H9 (cell line): ENCODE data around the gene GALR2. TPM values are rescaled to one million over a fixed set of nuclear protein-coding genes. Genes with fewer than 3 reads are reported as not detected.

ENCODE experiments used
- DNase-seq: peaks from one replicate; pipeline ENCODE4 v3.0.0-alpha.2; 2017
- H2AFZ ChIP-seq: one replicate; pipeline ENCODE4 v1.6.1; 2013; ENCODE audit warnings: mild to moderate bottlenecking, low read length, control low read depth, moderate library complexity
- H2AK5ac ChIP-seq: 2 replicates; pipeline ENCODE4 v1.6.1; 2013; ENCODE audit warnings: low read length, control low read depth, mixed read lengths; ENCODE audit not compliant: insufficient read length
- H2BK120ac ChIP-seq: one replicate; pipeline ENCODE4 v1.6.1; 2013; ENCODE audit warnings: low read depth, mild to moderate bottlenecking, low read length, control low read depth, inconsistent platforms; ENCODE audit not compliant: poor library complexity, severe bottlenecking
- H2BK12ac ChIP-seq: 2 replicates; pipeline ENCODE4 v1.6.1; 2013; ENCODE audit warnings: low read length, control low read depth, mixed read lengths, low read depth; ENCODE audit not compliant: insufficient read length
- H2BK15ac ChIP-seq: 2 replicates; pipeline ENCODE4 v1.6.1; 2013; ENCODE audit warnings: low read depth, low read length, control low read depth
- H2BK20ac ChIP-seq: one replicate; pipeline ENCODE4 v1.6.1; 2013; ENCODE audit warnings: low read depth, mild to moderate bottlenecking, low read length, control low read depth, inconsistent platforms; ENCODE audit not compliant: poor library complexity, severe bottlenecking
- H2BK5ac ChIP-seq: 2 replicates; pipeline ENCODE4 v1.6.1; 2013; ENCODE audit warnings: low read length, control low read depth, mixed read lengths; ENCODE audit not compliant: insufficient read length
- H3K14ac ChIP-seq: 2 replicates; pipeline ENCODE4 v1.6.1; 2013; ENCODE audit warnings: low read length, control low read depth; ENCODE audit not compliant: insufficient read depth
- H3K18ac ChIP-seq: 2 replicates; pipeline ENCODE4 v1.6.1; 2013; ENCODE audit warnings: low read depth, mild to moderate bottlenecking, mixed read lengths, low read length, control low read depth; ENCODE audit not compliant: insufficient read length
- H3K23ac ChIP-seq: 2 replicates; pipeline ENCODE4 v1.6.1; 2013; ENCODE audit warnings: low read length, control low read depth, mixed read lengths, low read depth; ENCODE audit not compliant: insufficient read length
- H3K23me2 ChIP-seq: 2 replicates; pipeline ENCODE4 v1.6.1; 2013; ENCODE audit warnings: low read depth, mild to moderate bottlenecking, mixed read lengths, low read length, control low read depth; ENCODE audit not compliant: insufficient read length, poor library complexity, severe bottlenecking
- H3K27ac ChIP-seq: 2 replicates; pipeline ENCODE4 v1.5.1; 2013; ENCODE audit warnings: low read length, control low read depth, mixed read lengths, low read depth; ENCODE audit not compliant: insufficient read length
- H3K27me3 ChIP-seq: 2 replicates; pipeline ENCODE4 v1.6.1; 2013; ENCODE audit warnings: low read length, control low read depth, inconsistent platforms; ENCODE audit not compliant: insufficient read depth
- H3K4ac ChIP-seq: 2 replicates; pipeline ENCODE4 v1.6.1; 2013; ENCODE audit warnings: low read depth, mild to moderate bottlenecking, control low read depth, inconsistent platforms, low read length, moderate library complexity
- H3K4me1 ChIP-seq: 2 replicates; pipeline ENCODE4 v1.6.1; 2013; ENCODE audit warnings: low read length, control low read depth, inconsistent platforms; ENCODE audit not compliant: insufficient read depth
- H3K4me2 ChIP-seq: 2 replicates; pipeline ENCODE4 v1.6.1; 2013; ENCODE audit warnings: low read length, control low read depth, mixed read lengths; ENCODE audit not compliant: insufficient read length, insufficient read depth
- H3K56ac ChIP-seq: 2 replicates; pipeline ENCODE4 v1.6.1; 2013; ENCODE audit warnings: low read depth, mild to moderate bottlenecking, mixed read lengths, low read length, control low read depth; ENCODE audit not compliant: insufficient read length
- H3K79me1 ChIP-seq: 2 replicates; pipeline ENCODE4 v1.6.1; 2013; ENCODE audit warnings: low read depth, mild to moderate bottlenecking, moderate library complexity, low read length, control low read depth, inconsistent platforms; ENCODE audit not compliant: insufficient read depth, poor library complexity, severe bottlenecking
- H3K79me2 ChIP-seq: 2 replicates; pipeline ENCODE4 v1.6.1; 2013; ENCODE audit warnings: low read length, control low read depth, inconsistent platforms; ENCODE audit not compliant: insufficient read depth
- H3K9ac ChIP-seq: 2 replicates; pipeline ENCODE4 v1.6.1; 2013; ENCODE audit warnings: low read length, control low read depth, mixed read lengths; ENCODE audit not compliant: insufficient read length; ENCODE audit errors: extremely low read depth
- H3K9me3 ChIP-seq: one replicate; pipeline ENCODE4 v1.6.1; 2013; ENCODE audit warnings: low read depth, low read length, inconsistent platforms; ENCODE audit not compliant: control insufficient read depth
- H3T11ph ChIP-seq: one replicate; pipeline ENCODE4 v1.6.1; 2013; ENCODE audit warnings: mild to moderate bottlenecking, low read length, control low read depth, inconsistent platforms
- H4K20me1 ChIP-seq: one replicate; pipeline ENCODE4 v1.6.1; 2013; ENCODE audit not compliant: control insufficient read depth, insufficient read length, insufficient read depth
- H4K5ac ChIP-seq: 2 replicates; pipeline ENCODE4 v1.6.1; 2013; ENCODE audit warnings: low read depth, mild to moderate bottlenecking, mixed read lengths, low read length, control low read depth; ENCODE audit not compliant: insufficient read length
- H4K8ac ChIP-seq: replicated peaks from 2 replicates; pipeline ENCODE4 v1.6.1; 2013; ENCODE audit warnings: low read length, control low read depth, mixed read lengths, low read depth; ENCODE audit not compliant: insufficient read length
- H4K91ac ChIP-seq: 2 replicates; pipeline ENCODE4 v1.6.1; 2013; ENCODE audit warnings: low read depth, mild to moderate bottlenecking, moderate library complexity, mixed read lengths, low read length, control low read depth; ENCODE audit not compliant: insufficient read length
- H3K27ac Mint-ChIP-seq, 3 experiments: 2 replicates in 2 of 3; 3 replicates in 1 of 3; pipeline ENCODE4 v1.8.0; 2020 to 2021; ENCODE audit warnings: mixed read lengths in 3 of 3, mild to moderate bottlenecking in 1 of 3, moderate library complexity in 1 of 3
- H3K27me3 Mint-ChIP-seq: 2 replicates; pipeline ENCODE4 v1.8.0; 2021; ENCODE audit warnings: low read depth, mild to moderate bottlenecking, moderate library complexity, mixed read lengths
- H3K36me3 Mint-ChIP-seq, 3 experiments: 2 replicates in 2 of 3; 3 replicates in 1 of 3; pipeline ENCODE4 v1.8.0; 2020 to 2021; ENCODE audit warnings: low read depth in 3 of 3, mixed read lengths in 3 of 3; ENCODE audit not compliant: insufficient read depth in 1 of 3
- H3K4me1 Mint-ChIP-seq, 2 experiments: 2 replicates each; pipeline ENCODE4 v1.8.0; 2020; ENCODE audit warnings: mixed read lengths in 2 of 2
- H3K4me3 Mint-ChIP-seq, 2 experiments: 2 replicates in 1 of 2; 3 replicates in 1 of 2; pipeline ENCODE4 v1.8.0; 2020 to 2021; ENCODE audit warnings: mild to moderate bottlenecking in 2 of 2, mixed read lengths in 2 of 2, moderate library complexity in 1 of 2
- H3K9me3 Mint-ChIP-seq, 2 experiments: 2 replicates in 1 of 2; 3 replicates in 1 of 2; pipeline ENCODE4 v1.8.0; 2020; ENCODE audit warnings: mild to moderate bottlenecking in 2 of 2, mixed read lengths in 2 of 2, moderate library complexity in 1 of 2
- CTCF ChIP-seq: fragments of 200-600 bp; sonication (generic); conservative IDR thresholded peaks from 3 replicates; pipeline ENCODE4 v1.8.0; 2021; ENCODE audit warnings: antibody characterized with exemption, mild to moderate bottlenecking
- WGBS: extraction: QIAGEN DNeasy Blood & Tissue Kit; methylation state at CpG from one replicate; pipeline ENCODE4 v1.1.7; 2013; ENCODE audit warnings: missing lambda C conversion rate, low lambda C conversion rate, mixed read lengths; ENCODE audit not compliant: insufficient read length; ENCODE audit errors: extremely low coverage; 5-methylcytosine and 5-hydroxymethylcytosine counted together
- total RNA-seq: library from RNA; stranded (reverse); gene quantifications from 2 replicates; pipeline ENCODE4 v1.2.1, GENCODE V29; 2021

The GALR2 gene
- total RNA-seq, 1 experiment from 2014 or later = 0.81 TPM

DNA sequence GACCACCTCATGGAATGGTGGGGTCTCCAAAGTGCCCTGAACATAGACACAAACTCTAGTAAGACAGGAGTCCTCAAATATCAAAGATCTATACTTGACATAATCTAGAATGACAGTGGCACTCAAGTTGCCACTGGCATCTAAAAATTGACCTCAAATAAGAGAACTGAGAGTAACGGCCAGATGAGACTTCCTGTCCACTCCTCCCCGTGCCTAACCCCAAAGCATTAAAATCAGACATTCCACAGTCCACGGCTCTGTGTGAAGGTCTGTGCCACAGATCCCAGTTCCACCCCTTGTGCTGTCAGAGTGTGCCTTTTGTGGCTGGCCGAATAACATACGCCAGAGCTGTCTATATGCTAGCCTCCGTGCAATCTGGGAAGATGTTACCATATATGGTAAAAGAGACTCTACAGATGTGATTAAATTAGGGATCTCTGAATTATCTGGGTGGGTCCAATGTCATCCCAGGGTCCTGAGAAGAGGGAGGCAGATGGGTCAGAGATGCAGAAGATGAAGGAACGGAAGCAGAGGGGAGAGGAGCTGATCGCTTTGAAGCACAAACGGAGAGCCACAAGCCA is 26.5 kb upstream of the GALR2 start:
- no peak overlapping the region for H2AK5ac ChIP-seq
- Mint-ChIP-seq H3K27ac (peak overlapping the region; percentile 3 to 68 (median 41); a peak in 3 of 7 replicates), H3K9me3 (no peaks in the 10 kb centered on the region), H3K4me3 (no peak overlapping the region), H3K4me1 (peaks cover 3 to 8% of the 10 kb centered on the region in 2 experiments), H3K27me3 (no peaks in the 10 kb centered on the region), H3K36me3 (peaks cover 53 to 82% (median 77%) of the 10 kb centered on the region in 3 experiments)
- no peak overlapping the region for H4K8ac ChIP-seq
- no peak overlapping the region for H2BK12ac ChIP-seq
- H3T11ph ChIP-seq = no peak overlapping the region
- no peak overlapping the region for H3K56ac ChIP-seq
- no peaks in the 10 kb centered on the region for H3K27me3 ChIP-seq
- H2AFZ ChIP-seq = no peak overlapping the region
- no peaks in the 10 kb centered on the region for H3K9me3 ChIP-seq
- no peak overlapping the region for H2BK15ac ChIP-seq
- H2BK20ac ChIP-seq = no peak overlapping the region
- H3K23ac ChIP-seq = no peak overlapping the region
- DNase-seq = no peak
- H2BK120ac ChIP-seq = no peak overlapping the region
- no CpG with 5 or more reads among the region's 9 CpGs for WGBS
- H3K79me1 ChIP-seq = no peaks in the 10 kb centered on the region
- no peaks in the 10 kb centered on the region for H3K4me1 ChIP-seq
- TF ChIP-seq CTCF = no peak
- H3K27ac ChIP-seq = no peak overlapping the region
- no peak overlapping the region for H3K4ac ChIP-seq
- no peak overlapping the region for H3K9ac ChIP-seq
- no peak overlapping the region for H3K14ac ChIP-seq
- H3K4me2 ChIP-seq = no peak overlapping the region
- no peak overlapping the region for H4K91ac ChIP-seq
- H3K18ac ChIP-seq = no peak overlapping the region
- H3K79me2 ChIP-seq = no peaks in the 10 kb centered on the region
- H4K20me1 ChIP-seq = no peaks in the 10 kb centered on the region
- no peak overlapping the region for H2BK5ac ChIP-seq
- no peak overlapping the region for H4K5ac ChIP-seq
- no peaks in the 10 kb centered on the region for H3K23me2 ChIP-seq
